Mucosa of descending colon (tissue), 3 donors: ENCODE results near the gene TNFAIP8L1. TPM values are rescaled to one million over a fixed set of nuclear protein-coding genes. Genes with fewer than 3 reads are reported as not detected.
"Not testable (repeated sequence)": the region's sequence is repeated elsewhere in the genome, so short reads cannot be mapped to it uniquely, and the experiment has no call there.

ENCODE experiments used
- ATAC-seq: fragments of 200-7000 bp; cut with Tn5 transposase; one replicate; pipeline ENCODE4 v1.9.1; 2020; ENCODE audit warnings: mild to moderate bottlenecking, moderate library complexity
- DNase-seq, 3 donors: peaks; one replicate each; pipeline ENCODE4 v3.0.0-alpha.2; 2020
- H3K36me3 ChIP-seq: fragments of 200-600 bp; one replicate; pipeline ENCODE4 v1.8.0; 2021; ENCODE audit warnings: low read depth, mild to moderate bottlenecking
- H3K4me1 ChIP-seq: fragments of 200-600 bp; one replicate; pipeline ENCODE4 v1.8.0; 2021; ENCODE audit warnings: low read depth, mild to moderate bottlenecking
- H3K4me3 ChIP-seq: fragments of 200-600 bp; one replicate; pipeline ENCODE4 v1.8.0; 2021; ENCODE audit warnings: mild to moderate bottlenecking
- H3K9me3 ChIP-seq: fragments of 200-600 bp; one replicate; pipeline ENCODE4 v1.8.0; 2021; ENCODE audit warnings: mild to moderate bottlenecking
- CTCF ChIP-seq: fragments of 200-600 bp; IDR thresholded peaks from one replicate; pipeline ENCODE4 v1.8.0; 2022; ENCODE audit warnings: antibody characterized with exemption, mild to moderate bottlenecking
- intact Hi-C, 2 donors: fragments of 100-400 bp; cut with DNase I in 1 of 2; cut with micrococcal nuclease in 1 of 2; formaldehyde crosslinking; loops; one replicate each; pipeline versions ENCODE4 v1.11.0 to v1.11.1; 2022; cut with DNase I, micrococcal nuclease
- total RNA-seq, 3 donors: library from RNA; stranded (reverse); fragmentation: NEBNext Ultra II Directional in 2 of 3; extraction: Animal tissue kit (Norgen Biotek cat#: 25700) in 2 of 3; gene quantifications; one replicate each; pipeline versions ENCODE4 v1.2.1 to v1.2.4, GENCODE V29; 2021 to 2023
- donor health status: DM: no; HTN: no; CAD: no; lungs with moderate emphysema.
- donor health status: DM: no; HTN: no; CAD: no.
- donor health status: DM: no; HTN: yes; CAD: no.

Gene TNFAIP8L1
- total RNA-seq, 3 donors from 2014 or later = 5.1 to 47.6 (median 10.7) TPM

GRCh38 chr19:4675346-4675745 lies 36.0 kb downstream of the TNFAIP8L1 start:
- no peak for ATAC-seq
- TF ChIP-seq CTCF = no peak
- intact Hi-C loops = no loop called here
- Histone ChIP-seq H3K4me1 (no peaks in the 10 kb centered on the region), H3K36me3 (no peaks in the 10 kb centered on the region), H3K9me3 (no peaks in the 10 kb centered on the region), H3K4me3 (no peak overlapping the region)
- no peak for DNase-seq

GRCh38 chr19:4676955-4677731 lies 37.8 kb downstream of the TNFAIP8L1 start:
- no peaks in the 10 kb centered on the region for H3K4me1 ChIP-seq
- peak in 1 of 3 donors; percentile 37 for DNase-seq
- intact Hi-C loops = no loop called here
- H3K9me3 ChIP-seq = no peaks in the 10 kb centered on the region
- no peaks in the 10 kb centered on the region for H3K36me3 ChIP-seq
- H3K4me3 ChIP-seq = no peak overlapping the region
- peak; percentile 25 for TF ChIP-seq CTCF
- peak; percentile 72 for ATAC-seq

- DNase-seq (peak in 1 of 3 donors; percentile 19), ATAC-seq (peak; percentile 55)
- intact Hi-C loops = no loop called here
- H3K4me3 ChIP-seq = no peak overlapping the region
- H3K36me3 ChIP-seq = no peaks in the 10 kb centered on the region
- H3K9me3 ChIP-seq = no peaks in the 10 kb centered on the region
- H3K4me1 ChIP-seq = no peaks in the 10 kb centered on the region
- no peak for TF ChIP-seq CTCF
Observed at GRCh38 chr19:4678881-4679790, 39.8 kb downstream of the TNFAIP8L1 start.

GRCh38 chr19:4680021-4680420 lies 40.7 kb downstream of the TNFAIP8L1 start:
- H3K36me3 ChIP-seq, DNase-seq, intact Hi-C loops, H3K4me3 ChIP-seq, H3K4me1 ChIP-seq, H3K9me3 ChIP-seq, ATAC-seq: not testable (repeated sequence)

- intact Hi-C loops = no loop called here
- Histone ChIP-seq H3K36me3 (peaks cover 7% of the 10 kb centered on the region), H3K4me1 (no peaks in the 10 kb centered on the region), H3K4me3 (no peak overlapping the region), H3K9me3 (no peaks in the 10 kb centered on the region)
- ATAC-seq (no peak), DNase-seq (no peak)
- TF ChIP-seq CTCF = no peak
Observed at GRCh38 chr19:4682417-4683200, 43.3 kb downstream of the TNFAIP8L1 start.
